Fibroblast of lung (primary cell): ENCODE measurements around the gene LRCH4. TPM values are rescaled to one million over a fixed set of nuclear protein-coding genes. Genes with fewer than 3 reads are reported as not detected.
A peak's percentile ranks its signal among the peaks of the same experiment; 100 is the strongest.

Experiments used
- DNase-seq, 2 donors: peaks; one replicate each; pipeline versions ENCODE4 v3.0.0 to v3.0.0-alpha.2; 2010; ENCODE audit warnings: low read depth in 2 of 2
- H2AFZ ChIP-seq: 2 replicates; pipeline ENCODE4 v1.5.1; 2012; ENCODE audit warnings: low read length, control low read depth, inconsistent platforms
- H3K27ac ChIP-seq: 2 replicates; pipeline ENCODE4 v1.5.1; 2011; ENCODE audit warnings: low read length, control low read depth; ENCODE audit not compliant: insufficient read depth
- H3K27me3 ChIP-seq: 2 replicates; pipeline ENCODE4 v1.5.1; 2011; ENCODE audit warnings: mild to moderate bottlenecking, low read length; ENCODE audit not compliant: control insufficient read depth, insufficient read depth
- H3K36me3 ChIP-seq: 2 replicates; pipeline ENCODE4 v1.5.1; 2011; ENCODE audit warnings: low read length; ENCODE audit not compliant: control insufficient read depth, insufficient read depth
- H3K4me1 ChIP-seq: 2 replicates; pipeline ENCODE4 v1.5.1; 2011; ENCODE audit warnings: low read length; ENCODE audit not compliant: control insufficient read depth, insufficient read depth; ENCODE audit errors: extremely low read depth
- H3K4me2 ChIP-seq: 2 replicates; pipeline ENCODE4 v1.5.1; 2011; ENCODE audit warnings: low read length, control low read depth; ENCODE audit not compliant: insufficient read depth; ENCODE audit errors: extremely low read depth
- H3K4me3 ChIP-seq, 4 experiments: fragments of 200-600 bp in 1 of 4; sonication (generic) in 1 of 4; replicated peaks in 1 of 4; 2 replicates each; pipeline ENCODE4 v1.5.1; 2011 to 2016; ENCODE audit warnings: low read length in 4 of 4, low read depth in 3 of 4, mild to moderate bottlenecking in 3 of 4, control low read depth in 2 of 4, inconsistent platforms in 1 of 4, mixed read lengths in 1 of 4; ENCODE audit not compliant: insufficient read depth in 1 of 4; ENCODE audit errors: control extremely low read depth in 1 of 4
- H3K79me2 ChIP-seq: 2 replicates; pipeline ENCODE4 v1.5.1; 2012; ENCODE audit warnings: mild to moderate bottlenecking, low read length, inconsistent platforms; ENCODE audit not compliant: control insufficient read depth, insufficient read depth
- H3K9ac ChIP-seq: 2 replicates; pipeline ENCODE4 v1.5.1; 2011; ENCODE audit warnings: mild to moderate bottlenecking, low read length, control low read depth; ENCODE audit not compliant: insufficient read depth
- H3K9me3 ChIP-seq: 2 replicates; pipeline ENCODE4 v1.5.1; 2012; ENCODE audit warnings: low read depth, low read length; ENCODE audit not compliant: control insufficient read depth, insufficient read depth
- H4K20me1 ChIP-seq: 2 replicates; pipeline ENCODE4 v1.5.1; 2011; ENCODE audit warnings: low read length; ENCODE audit not compliant: control insufficient read depth, insufficient read depth; ENCODE audit errors: extremely low read depth
- EZH2 ChIP-seq: IDR thresholded peaks from 2 replicates; pipeline ENCODE4 v1.5.1; 2012; ENCODE audit warnings: low read length, control low read depth, mild to moderate bottlenecking; ENCODE audit errors: missing control alignments
- polyA plus RNA-seq, 2 donors: library from polyadenylated mRNA; depleted of rRNA in 1 of 2; stranded (reverse) in 1 of 2; unstranded in 1 of 2; fragments of >200 nt; gene quantifications; 2 replicates each; pipeline ENCODE4 v1.2.1, GENCODE V29; 2011 to 2012; ENCODE audit warnings: missing spikeins in 1 of 2
- total RNA-seq: library from RNA; depleted of rRNA; stranded (reverse); fragments of >200 nt; gene quantifications from 2 replicates; pipeline ENCODE4 v1.2.1, GENCODE V29; 2014
- TF ChIP-seq, protein P1 (sequence below), 2 donors: IDR thresholded peaks in 1 of 2; conservative IDR thresholded peaks in 1 of 2; 1 replicate in 1 of 2; 2 replicates in 1 of 2; pipeline ENCODE4 v1.5.1; 2011 to 2012; ENCODE audit warnings: low read length in 2 of 2, control low read depth in 1 of 2, inconsistent platforms in 1 of 2, low read depth in 1 of 2, mild to moderate bottlenecking in 1 of 2

The LRCH4 gene
- total and polyA plus RNA-seq, 2 donors (not counting 1 experiment from before 2014, with no cell fraction given): 7.3 to 11.6 TPM

DNA sequence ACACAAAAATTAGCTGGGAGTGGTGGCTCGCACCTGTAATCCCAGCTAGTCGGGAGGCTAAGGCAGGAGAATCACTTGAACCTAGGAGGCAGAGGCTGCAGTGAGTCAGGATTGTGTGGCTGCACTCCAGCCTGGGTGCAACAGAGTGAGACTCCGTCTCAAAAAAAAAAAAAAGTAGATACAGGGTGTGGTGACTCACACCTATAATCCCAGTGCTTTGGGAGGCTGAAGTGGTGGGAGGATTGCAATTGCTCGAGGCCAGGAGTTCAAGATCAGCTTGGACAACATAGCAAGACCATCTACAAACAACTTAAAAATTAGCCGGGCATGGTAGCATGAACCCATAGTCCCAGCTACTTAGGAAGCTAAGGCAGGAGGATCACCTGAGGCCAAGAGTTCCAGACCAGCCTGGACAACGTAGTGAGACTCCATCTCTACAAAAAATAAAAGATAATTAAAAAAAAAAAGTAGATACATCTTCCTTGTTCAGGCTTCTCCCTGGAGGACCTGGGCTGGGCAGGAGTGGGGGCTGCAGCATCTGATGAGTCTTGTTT is 28.5 kb upstream of the LRCH4 start:
- Histone ChIP-seq H3K27ac (no peak overlapping the region), H3K9me3 (no peaks in the 10 kb centered on the region), H3K4me3 (no peak overlapping the region), H3K27me3 (no peaks in the 10 kb centered on the region), H3K36me3 (no peaks in the 10 kb centered on the region), H3K9ac (no peak overlapping the region), H4K20me1 (no peaks in the 10 kb centered on the region), H3K4me2 (no peak overlapping the region), H2AFZ (no peak overlapping the region), H3K4me1 (no peaks in the 10 kb centered on the region), H3K79me2 (no peaks in the 10 kb centered on the region)
- TF ChIP-seq, protein P1, sequence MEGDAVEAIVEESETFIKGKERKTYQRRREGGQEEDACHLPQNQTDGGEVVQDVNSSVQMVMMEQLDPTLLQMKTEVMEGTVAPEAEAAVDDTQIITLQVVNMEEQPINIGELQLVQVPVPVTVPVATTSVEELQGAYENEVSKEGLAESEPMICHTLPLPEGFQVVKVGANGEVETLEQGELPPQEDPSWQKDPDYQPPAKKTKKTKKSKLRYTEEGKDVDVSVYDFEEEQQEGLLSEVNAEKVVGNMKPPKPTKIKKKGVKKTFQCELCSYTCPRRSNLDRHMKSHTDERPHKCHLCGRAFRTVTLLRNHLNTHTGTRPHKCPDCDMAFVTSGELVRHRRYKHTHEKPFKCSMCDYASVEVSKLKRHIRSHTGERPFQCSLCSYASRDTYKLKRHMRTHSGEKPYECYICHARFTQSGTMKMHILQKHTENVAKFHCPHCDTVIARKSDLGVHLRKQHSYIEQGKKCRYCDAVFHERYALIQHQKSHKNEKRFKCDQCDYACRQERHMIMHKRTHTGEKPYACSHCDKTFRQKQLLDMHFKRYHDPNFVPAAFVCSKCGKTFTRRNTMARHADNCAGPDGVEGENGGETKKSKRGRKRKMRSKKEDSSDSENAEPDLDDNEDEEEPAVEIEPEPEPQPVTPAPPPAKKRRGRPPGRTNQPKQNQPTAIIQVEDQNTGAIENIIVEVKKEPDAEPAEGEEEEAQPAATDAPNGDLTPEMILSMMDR (conservative IDR thresholded peaks at IDR 0.05 in 1 of 2, IDR thresholded peaks at IDR 0.05 in 1 of 2; ENCODE audit: low read depth in 1 of 2, low read length in 2 of 2): no peak
- TF ChIP-seq EZH2: no peak
- DNase-seq: no peak

DNA sequence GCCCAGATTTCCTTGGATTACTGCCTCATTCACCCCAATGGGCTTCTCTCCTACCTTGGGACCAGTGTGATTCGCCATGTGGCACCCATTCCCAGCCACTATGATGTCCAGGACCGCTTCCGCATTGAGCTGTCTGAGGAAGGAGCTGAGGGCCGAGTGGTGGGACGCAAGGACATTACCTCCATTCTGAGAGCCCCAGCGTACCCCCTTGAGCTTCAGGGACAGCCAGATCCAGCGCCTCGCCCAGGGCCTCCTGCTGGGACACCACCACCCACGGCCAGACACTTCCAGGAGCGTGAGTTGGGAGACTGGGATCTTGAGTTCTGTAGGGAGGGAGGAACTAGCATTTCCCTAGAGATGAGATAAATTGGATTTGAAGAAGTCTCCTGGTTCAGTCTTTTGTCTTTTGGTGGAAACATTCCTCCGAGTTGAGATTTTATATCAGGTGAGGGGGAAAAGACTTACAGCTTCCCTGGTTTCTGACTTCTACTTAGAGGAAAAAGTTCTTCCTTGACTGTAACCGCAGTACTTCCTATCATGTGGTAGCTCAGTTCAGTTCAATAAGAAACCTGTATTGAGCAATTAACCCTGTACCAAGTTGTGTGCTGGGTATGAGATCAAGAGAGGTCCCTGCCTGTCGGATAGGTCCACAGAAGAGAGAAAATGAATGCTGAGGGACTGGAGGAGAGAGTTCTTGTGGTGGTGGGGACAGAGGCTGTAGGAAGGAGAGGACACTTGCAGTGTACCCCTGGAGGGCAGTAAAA is 27.7 kb upstream of the LRCH4 start:
- H3K4me3 ChIP-seq: peak overlapping the region in 2 of 4 experiments; percentile 88 to 89
- DNase-seq: no peak
- H3K9ac ChIP-seq: no peak overlapping the region

DNA sequence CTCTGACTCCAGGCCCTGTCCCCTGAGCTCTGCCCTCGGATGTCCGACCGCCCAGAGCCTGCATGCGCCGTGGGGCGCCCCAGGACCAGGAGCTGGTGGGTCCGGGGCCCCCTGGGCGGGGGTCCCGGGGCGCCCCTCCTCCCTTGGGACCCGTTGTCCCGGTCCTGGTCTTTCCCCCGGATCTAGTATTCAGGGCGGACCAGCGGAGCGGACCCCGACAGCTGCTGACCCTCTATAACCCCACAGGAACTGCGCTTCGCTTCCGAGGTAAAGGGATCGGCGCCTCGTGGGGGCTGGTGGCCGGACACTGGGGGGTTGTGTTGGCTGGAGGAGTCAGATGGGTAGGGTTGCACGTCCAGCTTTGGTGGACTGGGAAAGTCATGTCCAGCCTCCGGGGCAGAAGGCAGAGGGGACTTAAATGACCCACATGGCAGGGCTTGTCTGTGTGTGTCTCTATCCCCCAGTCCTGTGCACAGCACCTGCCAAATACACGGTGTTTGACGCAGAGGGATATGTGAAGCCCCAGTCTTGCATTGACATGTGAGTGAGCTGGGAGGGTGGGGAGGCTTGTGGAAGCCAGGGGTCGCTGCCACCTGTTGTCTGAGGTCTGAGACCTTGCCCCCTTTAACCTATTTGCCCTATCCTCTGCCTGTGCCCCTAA is 26.9 kb upstream of the LRCH4 start:
- DNase-seq: no peak
- peak overlapping the region; percentile 73 for H3K4me2 ChIP-seq
- no peaks in the 10 kb centered on the region for H4K20me1 ChIP-seq
- H3K27me3 ChIP-seq: no peaks in the 10 kb centered on the region
- no peaks in the 10 kb centered on the region for H3K79me2 ChIP-seq
- H3K9ac ChIP-seq: peak overlapping the region; percentile 60
- no peaks in the 10 kb centered on the region for H3K4me1 ChIP-seq
- peak overlapping the region; percentile 57 to 89 (median 80) for H3K4me3 ChIP-seq
- no peak overlapping the region for H3K27ac ChIP-seq
- TF ChIP-seq, protein P1 (conservative IDR thresholded peaks at IDR 0.05 in 1 of 2, IDR thresholded peaks at IDR 0.05 in 1 of 2; ENCODE audit: low read depth in 1 of 2, low read length in 2 of 2): peak in 1 of 2 donors; percentile 10
- no peak for TF ChIP-seq EZH2
- no peaks in the 10 kb centered on the region for H3K9me3 ChIP-seq
- peaks cover 2% of the 10 kb centered on the region for H3K36me3 ChIP-seq
- H2AFZ ChIP-seq: peak overlapping the region; percentile 43

More for the DNA sequence above, 27.7 kb upstream of the LRCH4 start:
- peak overlapping the region; percentile 73 for H3K4me2 ChIP-seq
- no peaks in the 10 kb centered on the region for H3K27me3 ChIP-seq
- no peaks in the 10 kb centered on the region for H4K20me1 ChIP-seq
- TF ChIP-seq, protein P1 (conservative IDR thresholded peaks at IDR 0.05 in 1 of 2, IDR thresholded peaks at IDR 0.05 in 1 of 2; ENCODE audit: low read depth in 1 of 2, low read length in 2 of 2): no peak
- TF ChIP-seq EZH2: no peak
- H2AFZ ChIP-seq: no peak overlapping the region
- no peak overlapping the region for H3K27ac ChIP-seq
- no peaks in the 10 kb centered on the region for H3K4me1 ChIP-seq
- no peaks in the 10 kb centered on the region for H3K79me2 ChIP-seq
- no peaks in the 10 kb centered on the region for H3K36me3 ChIP-seq
- H3K9me3 ChIP-seq: no peaks in the 10 kb centered on the region
